HEK293T (cell line): ENCODE data around the gene ARIH2.

Experiments
- CTCF ChIA-PET: fragments of 350-600 bp; formaldehyde crosslinking; extraction: SDS; loops from one replicate; lab custom pipeline; 2021; ENCODE audit warnings: antibody characterized with exemption, inconsistent platforms; lab: Yijun Ruan, JAX
- POLR2A ChIA-PET: fragments of 350-600 bp; formaldehyde crosslinking; extraction: SDS; loops from one replicate; lab custom pipeline; 2020; ENCODE audit warnings: antibody characterized with exemption, inconsistent platforms; lab: Yijun Ruan, JAX
- DNase-seq: peaks from one replicate; pipeline ENCODE4 v3.0.0; 2012; ENCODE audit warnings: mixed read lengths; ENCODE audit errors: extremely low spot score
- ARNT ChIP-seq: fragments of 450-650 bp; IDR thresholded peaks from 2 replicates; pipeline ENCODE4 v1.6.1; 2017; ENCODE audit warnings: mild to moderate bottlenecking
- BHLHE40 ChIP-seq: fragments of 450-650 bp; IDR thresholded peaks from 2 replicates; pipeline ENCODE4 v1.6.1; 2016; ENCODE audit warnings: mild to moderate bottlenecking, moderate library complexity, borderline replicate concordance
- CTBP1 ChIP-seq: fragments of 450-650 bp; IDR thresholded peaks from 2 replicates; pipeline ENCODE4 v1.6.1; 2016; ENCODE audit warnings: borderline replicate concordance
- ELF4 ChIP-seq: fragments of 450-650 bp; IDR thresholded peaks from 2 replicates; pipeline ENCODE4 v1.6.1; 2017; ENCODE audit warnings: antibody characterized with exemption
- FOXA1 ChIP-seq: fragments of 450-650 bp; IDR thresholded peaks from 2 replicates; pipeline ENCODE4 v1.6.1; 2016; ENCODE audit warnings: mild to moderate bottlenecking
- FOXK2 ChIP-seq: fragments of 450-650 bp; IDR thresholded peaks from 2 replicates; pipeline ENCODE4 v1.6.1; 2016; ENCODE audit warnings: mild to moderate bottlenecking
- FOXM1 ChIP-seq: fragments of 450-650 bp; IDR thresholded peaks from 2 replicates; pipeline ENCODE4 v1.6.1; 2017; ENCODE audit warnings: mild to moderate bottlenecking, borderline replicate concordance
- HDGF ChIP-seq: fragments of 450-650 bp; IDR thresholded peaks from 2 replicates; pipeline ENCODE4 v1.6.1; 2017; ENCODE audit warnings: antibody characterized with exemption, borderline replicate concordance
- L3MBTL2 ChIP-seq: fragments of 450-650 bp; conservative IDR thresholded peaks from 2 replicates; pipeline ENCODE4 v1.6.1; 2016; ENCODE audit warnings: mild to moderate bottlenecking
- LEF1 ChIP-seq: fragments of 450-650 bp; IDR thresholded peaks from 2 replicates; pipeline ENCODE4 v1.6.1; 2017; ENCODE audit warnings: mild to moderate bottlenecking, borderline replicate concordance
- NFRKB ChIP-seq: fragments of 450-650 bp; IDR thresholded peaks from 2 replicates; pipeline ENCODE4 v1.6.1; 2016; ENCODE audit warnings: mild to moderate bottlenecking, moderate library complexity
- PKNOX1 ChIP-seq: fragments of 450-650 bp; IDR thresholded peaks from 2 replicates; pipeline ENCODE4 v1.6.1; 2016
- SP1 ChIP-seq: fragments of 450-650 bp; IDR thresholded peaks from 2 replicates; pipeline ENCODE4 v1.6.1; 2017
- SUZ12 ChIP-seq: fragments of 450-650 bp; IDR thresholded peaks from 2 replicates; pipeline ENCODE4 v1.6.1; 2016; ENCODE audit warnings: mild to moderate bottlenecking
- TARDBP ChIP-seq: fragments of 450-650 bp; IDR thresholded peaks from 2 replicates; pipeline ENCODE4 v1.6.1; 2016
- ZNF384 ChIP-seq: fragments of 450-650 bp; IDR thresholded peaks from 2 replicates; pipeline ENCODE4 v1.6.1; 2016

The ARIH2 gene

GRCh38 chr3:49013738-49014660 lies 95.4 kb downstream of the ARIH2 start:
- ChIA-PET CTCF (interaction anchor here (0.6 to 2.5 kb wide), 2 partner anchors 26 to 289 kb away, joined by 4 to 18 read pairs; no protein-coding TSS in a partner anchor), POLR2A (interaction anchor here (0.9 to 4.0 kb wide), 7 partner anchors 7 to 28 kb away, joined by 3 to 21 read pairs (median 7); partner anchors contain the start of genes IMPDH2, NDUFAF3 and P4HTM)
- peak; percentile 50 for DNase-seq
- TF ChIP-seq BHLHE40 (no peak), FOXA1 (no peak), SP1 (no peak), HDGF (no peak), ELF4 (no peak), LEF1 (no peak), TARDBP (no peak)

DNA sequence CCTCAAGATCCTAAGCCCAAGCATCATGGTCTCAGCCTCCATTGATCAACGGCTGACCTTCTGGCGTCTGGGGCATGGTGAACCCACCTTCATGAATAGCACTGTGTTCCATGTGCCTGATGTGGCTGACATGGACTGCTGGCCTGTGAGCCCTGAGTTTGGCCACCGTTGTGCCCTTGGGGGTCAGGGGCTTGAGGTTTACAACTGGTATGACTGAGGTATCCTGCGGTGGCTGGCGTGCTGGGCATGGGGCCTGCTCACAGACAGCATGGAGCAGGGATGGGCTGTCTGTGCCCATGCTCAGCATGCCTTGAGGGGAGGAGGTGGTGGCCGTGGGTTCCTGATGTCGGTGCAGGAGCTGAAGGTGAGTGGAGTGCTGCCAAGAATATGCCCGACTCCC lies 96.4 kb downstream of the ARIH2 start:
- POLR2A ChIA-PET, result interaction anchor here (1.3 to 9.9 kb wide), 3 partner anchors 8 to 29 kb away, joined by 3 to 204 read pairs (median 21); partner anchors contain the start of gene WDR6
- DNase-seq, result no peak
- CTCF ChIA-PET, result interaction anchor here (2.5 kb wide), 1 partner anchor 27 kb away, joined by 18 read pairs; no protein-coding TSS in a partner anchor
- TF ChIP-seq BHLHE40 (no peak), ZNF384 (no peak), LEF1 (no peak), PKNOX1 (no peak), TARDBP (no peak), ELF4 (no peak), L3MBTL2 (no peak), ARNT (no peak), FOXM1 (no peak), HDGF (no peak), FOXK2 (no peak)

- TF ChIP-seq ZNF384, result no peak
- no peak for TF ChIP-seq TARDBP
- TF ChIP-seq ELF4, result no peak
- TF ChIP-seq L3MBTL2, result no peak
- TF ChIP-seq PKNOX1, result no peak
- no peak for TF ChIP-seq LEF1
- TF ChIP-seq HDGF, result no peak
- no peak for TF ChIP-seq FOXA1
- TF ChIP-seq BHLHE40, result no peak
- TF ChIP-seq NFRKB, result no peak
- TF ChIP-seq ARNT, result no peak
- TF ChIP-seq FOXM1, result no peak
- ChIA-PET CTCF (no interaction called here), POLR2A (interaction anchor here (1.2 to 9.9 kb wide), 3 partner anchors 9 to 14 kb away, joined by 4 to 204 read pairs (median 21); partner anchors contain the start of genes IMPDH2 and WDR6)
- no peak for DNase-seq
Observed at GRCh38 chr3:49015765-49016164, 97.1 kb downstream of the ARIH2 start.

DNA sequence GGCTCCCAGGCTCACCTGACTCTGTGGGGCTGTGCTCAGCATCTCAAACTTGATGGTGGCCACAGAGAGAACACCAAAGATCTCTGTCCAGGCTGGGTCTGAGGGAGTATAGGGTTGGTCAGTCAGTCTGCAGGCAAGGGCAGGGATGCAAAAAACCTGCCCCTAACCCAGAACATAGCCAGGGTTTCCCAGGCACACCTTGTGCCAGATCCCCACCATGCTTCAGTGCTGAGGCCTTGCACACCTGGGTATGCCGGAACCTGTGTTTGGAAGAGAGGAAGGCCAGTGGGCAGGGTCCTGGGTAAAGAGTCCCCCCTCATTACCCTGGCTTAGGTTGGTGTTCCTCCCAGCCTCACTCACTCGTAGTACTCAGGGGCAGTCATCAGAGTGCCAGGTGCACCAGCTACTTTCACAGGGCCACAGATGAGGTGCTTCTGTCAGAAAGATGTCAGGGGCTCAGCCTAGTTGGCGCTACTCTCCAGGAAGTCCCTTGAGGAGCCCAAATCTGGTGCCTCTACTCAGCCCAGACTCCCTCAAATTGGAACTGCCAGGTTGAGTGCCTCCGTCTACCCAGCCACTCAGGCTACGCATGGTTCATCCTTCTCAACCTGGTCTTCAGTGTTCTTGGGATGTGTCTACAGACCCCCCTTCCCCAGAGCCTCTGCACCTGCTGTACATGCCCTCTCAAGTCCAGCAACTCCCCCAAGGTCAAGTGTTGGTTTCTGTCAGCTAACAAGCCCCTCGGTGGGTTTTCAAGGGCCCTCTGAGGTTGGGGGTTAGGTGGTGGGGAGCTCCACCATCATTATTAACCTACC lies 98.0 kb downstream of the ARIH2 start:
- no peak for DNase-seq
- ChIA-PET CTCF (interaction anchor here (1.0 kb wide), 1 partner anchor 27 kb away, joined by 3 read pairs; no protein-coding TSS in a partner anchor), POLR2A (interaction anchor here (0.6 to 9.9 kb wide), 6 partner anchors 10 to 76 kb away, joined by 3 to 204 read pairs (median 22); partner anchors contain the start of genes IMPDH2, P4HTM and WDR6)
- TF ChIP-seq SP1 (no peak), SUZ12 (no peak), FOXA1 (no peak), PKNOX1 (no peak), FOXK2 (no peak), TARDBP (no peak), CTBP1 (no peak), L3MBTL2 (no peak), LEF1 (no peak), ARNT (no peak), HDGF (no peak), ZNF384 (no peak)
